ENCODE results near the gene PTGDR.

Gene PTGDR

GRCh38 chr14:52263190-52263589 lies 4.3 kb upstream of the PTGDR start:
- TF ChIP-seq, protein P1, sequence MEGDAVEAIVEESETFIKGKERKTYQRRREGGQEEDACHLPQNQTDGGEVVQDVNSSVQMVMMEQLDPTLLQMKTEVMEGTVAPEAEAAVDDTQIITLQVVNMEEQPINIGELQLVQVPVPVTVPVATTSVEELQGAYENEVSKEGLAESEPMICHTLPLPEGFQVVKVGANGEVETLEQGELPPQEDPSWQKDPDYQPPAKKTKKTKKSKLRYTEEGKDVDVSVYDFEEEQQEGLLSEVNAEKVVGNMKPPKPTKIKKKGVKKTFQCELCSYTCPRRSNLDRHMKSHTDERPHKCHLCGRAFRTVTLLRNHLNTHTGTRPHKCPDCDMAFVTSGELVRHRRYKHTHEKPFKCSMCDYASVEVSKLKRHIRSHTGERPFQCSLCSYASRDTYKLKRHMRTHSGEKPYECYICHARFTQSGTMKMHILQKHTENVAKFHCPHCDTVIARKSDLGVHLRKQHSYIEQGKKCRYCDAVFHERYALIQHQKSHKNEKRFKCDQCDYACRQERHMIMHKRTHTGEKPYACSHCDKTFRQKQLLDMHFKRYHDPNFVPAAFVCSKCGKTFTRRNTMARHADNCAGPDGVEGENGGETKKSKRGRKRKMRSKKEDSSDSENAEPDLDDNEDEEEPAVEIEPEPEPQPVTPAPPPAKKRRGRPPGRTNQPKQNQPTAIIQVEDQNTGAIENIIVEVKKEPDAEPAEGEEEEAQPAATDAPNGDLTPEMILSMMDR (conservative IDR thresholded peaks at IDR 0.05): no peak
- TF ChIP-seq ZFX (IDR thresholded peaks at IDR 0.05): no peak
- H3K27ac ChIP-seq: no peak overlapping the region

- no peak overlapping the region for H3K27ac ChIP-seq
These were observed 2.2 kb upstream of the PTGDR start for GRCh38 chr14:52265253-52265652.

DNA sequence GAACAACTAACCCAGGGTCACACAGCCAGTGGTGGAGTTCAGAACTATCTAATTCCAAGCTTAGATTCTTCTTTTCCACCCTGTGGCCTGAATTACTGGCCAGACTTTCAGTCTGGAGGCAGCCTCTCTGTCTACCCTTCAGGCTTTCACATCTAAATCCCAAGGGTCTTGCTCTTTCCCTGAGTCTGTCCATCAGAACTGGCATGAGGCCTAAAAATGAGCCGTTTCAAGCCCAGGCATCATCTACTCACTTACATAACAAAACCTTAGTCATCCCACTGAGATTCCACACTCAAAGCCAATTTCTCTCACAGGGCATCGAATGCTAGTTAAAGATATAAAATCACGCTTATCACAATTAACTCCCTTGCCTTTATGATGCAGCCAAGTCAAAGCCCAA lies 1.3 kb upstream of the PTGDR start:
- TF ChIP-seq, protein P1 (conservative IDR thresholded peaks at IDR 0.05): no peak
- no peak for TF ChIP-seq ZFX (IDR thresholded peaks at IDR 0.05)
- no peak overlapping the region for H3K27ac ChIP-seq

More at GRCh38 chr14:52265253-52265652, 2.2 kb upstream of the PTGDR start:
- TF ChIP-seq, protein P1 (conservative IDR thresholded peaks at IDR 0.05): no peak
- no peak for TF ChIP-seq ZFX (IDR thresholded peaks at IDR 0.05)

GRCh38 chr14:52266782-52267181 lies 716 bp upstream of the PTGDR start:
- TF ChIP-seq, protein P1 (conservative IDR thresholded peaks at IDR 0.05): no peak
- no peak for TF ChIP-seq ZFX (IDR thresholded peaks at IDR 0.05)
- no peak overlapping the region for H3K27ac ChIP-seq

DNA sequence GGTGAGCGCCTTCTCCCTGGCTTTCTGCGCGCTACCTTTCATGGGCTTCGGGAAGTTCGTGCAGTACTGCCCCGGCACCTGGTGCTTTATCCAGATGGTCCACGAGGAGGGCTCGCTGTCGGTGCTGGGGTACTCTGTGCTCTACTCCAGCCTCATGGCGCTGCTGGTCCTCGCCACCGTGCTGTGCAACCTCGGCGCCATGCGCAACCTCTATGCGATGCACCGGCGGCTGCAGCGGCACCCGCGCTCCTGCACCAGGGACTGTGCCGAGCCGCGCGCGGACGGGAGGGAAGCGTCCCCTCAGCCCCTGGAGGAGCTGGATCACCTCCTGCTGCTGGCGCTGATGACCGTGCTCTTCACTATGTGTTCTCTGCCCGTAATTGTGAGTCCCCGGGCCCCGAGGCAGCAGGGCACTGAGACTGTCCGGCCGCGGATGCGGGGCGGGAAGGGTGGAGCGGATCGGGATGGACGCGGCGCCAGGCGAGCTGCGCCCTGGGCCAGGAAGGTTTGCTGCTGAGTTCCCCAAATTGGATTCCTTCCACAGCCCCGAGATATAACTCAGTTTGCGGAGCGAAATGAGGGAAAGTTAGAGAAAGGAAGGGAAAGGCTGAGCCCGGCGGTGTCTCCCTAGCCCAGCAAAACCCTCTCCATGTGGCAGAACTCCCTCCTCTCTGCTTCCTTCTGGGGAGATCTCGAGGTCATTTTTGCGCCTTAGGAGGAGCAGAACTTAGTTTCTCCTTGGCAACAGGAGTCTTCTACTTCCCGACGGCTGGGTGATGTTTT lies 972 bp downstream of the PTGDR start:
- no peak overlapping the region for H3K27ac ChIP-seq
- TF ChIP-seq, protein P1 (conservative IDR thresholded peaks at IDR 0.05): no peak
- TF ChIP-seq ZFX (IDR thresholded peaks at IDR 0.05): no peak

- H3K27ac ChIP-seq: no peak overlapping the region
- TF ChIP-seq ZFX (IDR thresholded peaks at IDR 0.05): no peak
- TF ChIP-seq, protein P1 (conservative IDR thresholded peaks at IDR 0.05): no peak
These were observed 1.6 kb downstream of the PTGDR start for GRCh38 chr14:52269100-52269499.

GRCh38 chr14:52269982-52270381 lies 2.5 kb downstream of the PTGDR start:
- no peak for TF ChIP-seq ZFX (IDR thresholded peaks at IDR 0.05)
- TF ChIP-seq, protein P1 (conservative IDR thresholded peaks at IDR 0.05): no peak
- H3K27ac ChIP-seq: no peak overlapping the region
